HUES64 (cell line): ENCODE data around the gene FBXO41.

ENCODE experiments used
- H3K27ac ChIP-seq: 2 replicates; pipeline ENCODE4 v1.7.0; 2013; ENCODE audit warnings: low read depth, low read length, inconsistent platforms
- H3K27me3 ChIP-seq: 2 replicates; pipeline ENCODE4 v1.6.1; 2013; ENCODE audit warnings: mild to moderate bottlenecking, low read length; ENCODE audit not compliant: insufficient read depth
- H3K36me3 ChIP-seq: 2 replicates; pipeline ENCODE4 v1.6.1; 2013; ENCODE audit warnings: mild to moderate bottlenecking, low read length; ENCODE audit not compliant: insufficient read depth
- H3K4me1 ChIP-seq: 2 replicates; pipeline ENCODE4 v1.6.1; 2013; ENCODE audit warnings: mild to moderate bottlenecking, low read length, moderate library complexity; ENCODE audit not compliant: insufficient read depth
- H3K4me3 ChIP-seq: 2 replicates; pipeline ENCODE4 v1.5.1; 2013; ENCODE audit warnings: mild to moderate bottlenecking, low read length, moderate library complexity
- H3K9ac ChIP-seq: 2 replicates; pipeline ENCODE4 v1.6.1; 2013; ENCODE audit warnings: mild to moderate bottlenecking, low read depth, low read length
- H3K9me3 ChIP-seq: 2 replicates; pipeline ENCODE4 v1.6.1; 2013; ENCODE audit warnings: low read depth, low read length; ENCODE audit not compliant: insufficient read depth
- WGBS: fragments of 150-250, 120-280 bp; methylation state at CpG from one replicate; pipeline ENCODE4 v1.1.7; 2013; ENCODE audit warnings: missing lambda C conversion rate; 5-methylcytosine and 5-hydroxymethylcytosine counted together

Gene FBXO41

GRCh38 chr2:73295751-73296400 is 11.6 kb upstream of the FBXO41 start:
- no peak overlapping the region for H3K27ac ChIP-seq
- WGBS: 40% methylated on average over 4 of the region's 5 CpGs

GRCh38 chr2:73294239-73294638 is 10.0 kb upstream of the FBXO41 start:
- Histone ChIP-seq H3K27ac (no peak overlapping the region), H3K4me3 (peak overlapping the region; percentile 72; the same call in 1 of the 2 replicates), H3K4me1 (peaks cover 2% of the 10 kb centered on the region; the same call in 1 of the 2 replicates), H3K27me3 (peaks cover 92% of the 10 kb centered on the region), H3K36me3 (no peaks in the 10 kb centered on the region), H3K9ac (no peak overlapping the region), H3K9me3 (no peaks in the 10 kb centered on the region)
- 100% methylated on average over 1 of the region's 2 CpGs for WGBS

More at GRCh38 chr2:73295751-73296400, 11.6 kb upstream of the FBXO41 start:
- H3K4me3 ChIP-seq: no peak overlapping the region
- H3K9me3 ChIP-seq: no peaks in the 10 kb centered on the region
- no peak overlapping the region for H3K9ac ChIP-seq
- H3K4me1 ChIP-seq: no peaks in the 10 kb centered on the region; the same call in 1 of the 2 replicates
- no peaks in the 10 kb centered on the region for H3K36me3 ChIP-seq
- peaks cover 89% of the 10 kb centered on the region for H3K27me3 ChIP-seq

- H3K27me3 ChIP-seq: peaks cover 96% of the 10 kb centered on the region
- H3K4me1 ChIP-seq: peaks cover 2% of the 10 kb centered on the region; the same call in 1 of the 2 replicates
- H3K36me3 ChIP-seq: no peaks in the 10 kb centered on the region
- H3K9me3 ChIP-seq: no peaks in the 10 kb centered on the region
- WGBS: 2% methylated on average over 44 of the region's 45 CpGs
- no peak within 1 kb of the TSS for H3K27ac ChIP-seq
- peak within 1 kb of the TSS; percentile 72 for H3K4me3 ChIP-seq
- H3K9ac ChIP-seq: no peak within 1 kb of the TSS
These were observed 9.4 kb upstream of the FBXO41 start, which contains the start of gene EGR4 for GRCh38 chr2:73293534-73294171. Gene EGR4 (minus strand): TSS chr2:73293548. CDS start chr2:73293317, 231 bp downstream.

DNA sequence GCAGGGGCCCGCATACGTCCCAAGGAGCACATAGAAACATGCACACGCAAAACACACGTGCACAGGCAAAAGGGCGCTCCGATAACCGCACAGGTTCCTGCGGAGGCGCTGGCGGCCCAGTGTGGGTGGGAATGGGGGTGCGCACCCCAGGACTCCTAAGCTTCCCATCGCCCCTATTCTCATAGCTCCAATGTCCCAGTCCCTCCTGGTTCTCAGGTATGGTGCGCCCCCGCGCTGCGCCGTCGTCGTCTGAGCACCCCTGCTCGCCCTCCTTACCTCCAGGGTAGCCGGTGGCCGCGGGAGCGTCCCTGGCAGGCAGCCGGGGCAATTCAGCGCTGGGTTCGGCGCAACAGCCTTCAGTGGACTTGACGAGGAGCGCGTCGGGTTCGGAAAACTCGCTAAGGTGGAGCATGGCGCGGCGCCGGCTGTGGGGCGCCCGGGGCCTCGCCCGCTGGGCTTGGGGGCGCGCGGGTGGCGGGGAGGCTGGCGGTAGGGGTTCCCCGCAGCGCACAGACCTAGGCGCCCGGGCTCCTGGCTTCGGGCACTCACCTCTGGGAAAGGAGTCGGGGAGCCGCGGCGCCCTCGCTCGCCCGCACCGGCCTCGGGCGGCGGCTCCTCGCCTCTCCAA is 8.7 kb upstream of the FBXO41 start:
- Histone ChIP-seq H3K36me3 (no peaks in the 10 kb centered on the region), H3K9me3 (no peaks in the 10 kb centered on the region), H3K27me3 (peaks cover 100% of the 10 kb centered on the region), H3K27ac (no peak overlapping the region), H3K4me1 (peaks cover 2% of the 10 kb centered on the region; the same call in 1 of the 2 replicates), H3K9ac (no peak overlapping the region), H3K4me3 (peak overlapping the region; percentile 72)
- 3% methylated on average over 64 of the region's 64 CpGs for WGBS

- Histone ChIP-seq H3K9ac (no peak overlapping the region), H3K27me3 (peaks cover 100% of the 10 kb centered on the region), H3K4me3 (peak overlapping the region; percentile 72), H3K36me3 (no peaks in the 10 kb centered on the region), H3K4me1 (peaks cover 2% of the 10 kb centered on the region; the same call in 1 of the 2 replicates), H3K9me3 (no peaks in the 10 kb centered on the region), H3K27ac (no peak overlapping the region)
- WGBS: 6% methylated on average over 38 of the region's 38 CpGs
These were observed 8.1 kb upstream of the FBXO41 start for GRCh38 chr2:73292316-73292905.

DNA sequence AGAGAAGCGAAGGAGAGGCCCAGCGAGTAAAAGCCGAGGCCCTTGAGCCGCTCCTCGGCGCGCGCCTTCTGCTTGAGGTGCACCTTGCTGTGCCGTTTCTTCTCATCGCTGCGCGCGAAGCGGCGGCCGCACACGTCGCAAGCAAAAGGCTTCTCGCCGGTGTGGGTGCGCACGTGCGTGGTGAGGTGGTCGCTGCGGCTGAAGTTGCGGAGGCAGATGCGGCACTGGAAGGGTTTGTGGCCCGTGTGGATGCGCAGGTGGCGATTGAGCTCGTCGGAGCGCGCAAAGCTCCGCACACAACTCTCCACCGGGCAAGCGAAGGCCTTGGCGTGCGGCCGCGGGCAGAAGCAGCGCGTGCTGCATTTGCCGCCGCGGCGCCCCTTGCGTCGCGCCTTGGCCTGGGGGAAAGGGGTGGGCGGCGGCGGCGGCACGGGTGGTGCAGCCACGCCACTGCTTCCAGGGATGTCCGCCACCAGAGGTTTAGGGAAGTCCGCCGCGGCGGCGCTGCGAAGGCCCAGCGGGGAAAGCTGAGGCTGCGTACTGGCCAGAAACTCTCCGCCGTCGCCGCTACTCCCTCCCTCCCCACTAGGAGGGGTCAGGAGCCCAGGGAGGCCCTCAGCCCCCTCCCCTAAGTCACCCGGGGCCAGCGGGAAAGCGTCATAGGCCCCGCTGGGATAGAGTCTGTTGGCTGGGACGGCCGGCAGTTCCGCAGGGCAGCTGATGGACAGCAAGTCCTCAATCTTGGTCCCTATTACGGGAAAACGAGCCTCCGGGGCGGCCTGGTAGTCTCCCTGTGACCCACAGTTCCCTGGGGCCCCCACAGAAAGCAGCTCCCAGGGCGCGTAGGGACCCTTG is 7.4 kb upstream of the FBXO41 start:
- H3K27ac ChIP-seq: no peak overlapping the region
- 1% methylated on average over 82 of the region's 82 CpGs for WGBS
- no peak overlapping the region for H3K9ac ChIP-seq
- no peaks in the 10 kb centered on the region for H3K36me3 ChIP-seq
- peak overlapping the region; percentile 72 for H3K4me3 ChIP-seq
- H3K27me3 ChIP-seq: peaks cover 100% of the 10 kb centered on the region
- H3K9me3 ChIP-seq: no peaks in the 10 kb centered on the region
- H3K4me1 ChIP-seq: peaks cover 2% of the 10 kb centered on the region; the same call in 1 of the 2 replicates

GRCh38 chr2:73291093-73291460 is 6.8 kb upstream of the FBXO41 start:
- 5% methylated on average over 34 of the region's 34 CpGs for WGBS
- H3K4me3 ChIP-seq: peak overlapping the region; percentile 72
- no peak overlapping the region for H3K9ac ChIP-seq
- peaks cover 100% of the 10 kb centered on the region for H3K27me3 ChIP-seq
- H3K27ac ChIP-seq: no peak overlapping the region
- peaks cover 2% of the 10 kb centered on the region; the same call in 1 of the 2 replicates for H3K4me1 ChIP-seq
- no peaks in the 10 kb centered on the region for H3K9me3 ChIP-seq
- H3K36me3 ChIP-seq: no peaks in the 10 kb centered on the region

DNA sequence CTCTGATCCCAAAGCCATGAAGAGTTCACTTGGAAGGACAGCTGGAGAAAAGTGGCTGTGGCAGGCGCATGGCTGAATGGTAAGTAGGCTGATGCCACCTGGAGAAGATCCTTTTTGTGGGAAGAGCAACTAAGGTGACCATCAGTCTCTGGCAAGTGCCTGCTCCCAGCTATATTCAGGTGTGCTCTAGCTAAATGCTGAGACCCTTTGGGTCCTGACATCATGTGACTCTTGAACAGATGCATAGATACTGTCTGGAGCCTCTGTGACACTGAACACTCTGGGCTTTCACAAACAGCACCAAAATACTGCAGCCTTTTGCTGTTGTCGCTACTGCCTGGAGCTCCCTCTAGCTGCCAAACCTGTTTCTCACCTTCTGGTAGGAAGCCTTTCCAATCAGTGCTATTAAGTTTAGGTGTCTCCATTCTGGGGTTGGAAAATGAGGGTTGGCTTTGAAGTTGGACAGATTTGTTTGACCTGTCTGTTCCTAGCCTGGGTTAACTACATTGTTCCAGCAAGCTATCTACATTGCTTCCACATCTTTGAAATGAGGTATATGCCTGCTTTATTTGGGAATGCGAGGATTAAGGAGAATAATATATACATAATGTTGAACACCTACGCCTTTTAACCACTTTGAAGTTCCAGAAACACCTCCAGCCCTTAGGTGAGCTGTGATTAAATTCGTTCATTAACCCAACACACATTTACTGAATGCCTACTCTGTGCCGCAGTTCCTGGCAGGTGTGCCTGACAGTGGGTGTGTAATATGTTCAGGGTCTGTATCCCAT is 6.0 kb upstream of the FBXO41 start:
- 58% methylated on average over 5 of the region's 6 CpGs for WGBS

DNA sequence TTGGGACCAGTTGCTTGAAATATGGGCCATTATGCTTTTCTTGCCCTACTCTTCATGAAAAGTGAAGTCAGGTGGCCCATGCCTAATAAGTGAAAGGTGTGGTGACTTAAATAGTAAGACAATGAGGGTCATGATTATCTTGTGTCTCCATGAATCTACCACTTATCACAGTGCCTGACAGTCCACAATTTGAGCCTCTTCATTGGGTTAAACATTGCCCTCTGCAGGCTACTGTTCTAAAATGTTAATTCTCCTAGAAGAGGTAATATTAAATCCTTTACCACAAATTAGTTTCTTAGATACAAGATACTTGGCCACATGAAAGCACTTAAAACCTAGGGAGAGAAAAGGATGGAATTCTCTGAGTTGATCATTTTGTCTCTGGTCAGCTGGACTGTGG is 5.0 kb upstream of the FBXO41 start:
- Histone ChIP-seq H3K4me1 (peaks cover 2% of the 10 kb centered on the region; the same call in 1 of the 2 replicates), H3K36me3 (no peaks in the 10 kb centered on the region), H3K27ac (no peak overlapping the region), H3K9ac (no peak overlapping the region), H3K27me3 (peaks cover 98% of the 10 kb centered on the region), H3K9me3 (no peaks in the 10 kb centered on the region), H3K4me3 (no peak overlapping the region)

More for the DNA sequence above, 6.0 kb upstream of the FBXO41 start:
- H3K4me1 ChIP-seq: peaks cover 2% of the 10 kb centered on the region; the same call in 1 of the 2 replicates
- no peaks in the 10 kb centered on the region for H3K36me3 ChIP-seq
- H3K9me3 ChIP-seq: no peaks in the 10 kb centered on the region
- no peak overlapping the region for H3K27ac ChIP-seq
- H3K9ac ChIP-seq: no peak overlapping the region
- H3K4me3 ChIP-seq: no peak overlapping the region
- H3K27me3 ChIP-seq: peaks cover 100% of the 10 kb centered on the region

GRCh38 chr2:73286134-73286655 is 1.9 kb upstream of the FBXO41 start:
- Histone ChIP-seq H3K9me3 (no peaks in the 10 kb centered on the region), H3K27ac (no peak overlapping the region), H3K9ac (no peak overlapping the region), H3K4me3 (no peak overlapping the region), H3K27me3 (peaks cover 67% of the 10 kb centered on the region), H3K4me1 (peaks cover 6% of the 10 kb centered on the region; the same call in 1 of the 2 replicates), H3K36me3 (no peaks in the 10 kb centered on the region)
- WGBS: 90% methylated on average over 3 of the region's 3 CpGs
